ENCODE measurements around the gene AFAP1.

Gene AFAP1

GRCh38 chr4:7798178-7798995 is 141.3 kb downstream of the AFAP1 start:
- DNase-seq: no peak

- DNase-seq: no peak
Measured at GRCh38 chr4:7797330-7797729, 142.3 kb downstream of the AFAP1 start.

- DNase-seq: no peak
Measured at GRCh38 chr4:7795983-7796382, 143.7 kb downstream of the AFAP1 start.

- no peak for DNase-seq
Measured at GRCh38 chr4:7793186-7793585, 146.5 kb downstream of the AFAP1 start.

- DNase-seq: no peak
Measured at GRCh38 chr4:7792616-7793015, 147.0 kb downstream of the AFAP1 start.

GRCh38 chr4:7790999-7791398 is 148.7 kb downstream of the AFAP1 start:
- no peak for DNase-seq

GRCh38 chr4:7790023-7790422 is 149.6 kb downstream of the AFAP1 start:
- DNase-seq: no peak

- no peak for DNase-seq
Measured at GRCh38 chr4:7788694-7789425, 150.8 kb downstream of the AFAP1 start.

- no peak for DNase-seq
Measured at GRCh38 chr4:7788193-7788592, 151.5 kb downstream of the AFAP1 start.

- DNase-seq: no peak
Measured at GRCh38 chr4:7787681-7788141, 151.9 kb downstream of the AFAP1 start.

GRCh38 chr4:7787067-7787466 is 152.6 kb downstream of the AFAP1 start:
- DNase-seq: no peak

- no peak for DNase-seq
Measured at GRCh38 chr4:7786517-7786916, 153.1 kb downstream of the AFAP1 start.

GRCh38 chr4:7786040-7786439 is 153.6 kb downstream of the AFAP1 start:
- no peak for DNase-seq

- DNase-seq: no peak
Measured at GRCh38 chr4:7785017-7785416, 154.6 kb downstream of the AFAP1 start.

- no peak for DNase-seq
Measured at GRCh38 chr4:7784131-7784870, 155.4 kb downstream of the AFAP1 start.

- no peak for DNase-seq
Measured at GRCh38 chr4:7783541-7783940, 156.1 kb downstream of the AFAP1 start.

GRCh38 chr4:7782783-7783182 is 156.9 kb downstream of the AFAP1 start:
- DNase-seq: no peak

- no peak for DNase-seq
Measured at GRCh38 chr4:7781993-7782392, 157.7 kb downstream of the AFAP1 start.

GRCh38 chr4:7781366-7781765 is 158.3 kb downstream of the AFAP1 start:
- DNase-seq: no peak

- no peak for DNase-seq
Measured at GRCh38 chr4:7780751-7781348, 158.8 kb downstream of the AFAP1 start.

- DNase-seq: no peak
Measured at GRCh38 chr4:7779432-7779768, 160.3 kb downstream of the AFAP1 start.

GRCh38 chr4:7778510-7779431 is 160.9 kb downstream of the AFAP1 start:
- DNase-seq: no peak

Data from activated CD8-positive, alpha-beta memory T cell treated with anti-CD3 and anti-CD28 coated beads for 24 hours (primary cell).